MM.1S (cell line): ENCODE measurements around the gene CHRNA10.

Source experiments
- DNase-seq: peaks from one replicate; pipeline ENCODE4 v3.0.0-alpha.2; 2015
- H2AFZ ChIP-seq: fragments of 300-600 bp; sonication (generic); 2 replicates; pipeline ENCODE4 v1.6.0; 2016; ENCODE audit warnings: antibody characterized with exemption, low read length
- H3F3A ChIP-seq: fragments of 300-600 bp; sonication (generic); 2 replicates; pipeline ENCODE4 v1.6.1; 2016; ENCODE audit warnings: mild to moderate bottlenecking, antibody characterized with exemption, low read length, moderate library complexity, mixed read lengths; ENCODE audit not compliant: insufficient read depth
- H3K27ac ChIP-seq: fragments of 300-600 bp; sonication (generic); 2 replicates; pipeline ENCODE4 v1.5.1; 2016; ENCODE audit warnings: mild to moderate bottlenecking, low read length
- H3K27me3 ChIP-seq: fragments of 300-600 bp; sonication (generic); replicated peaks from 2 replicates; pipeline ENCODE4 v1.6.0; 2016; ENCODE audit warnings: low read length; ENCODE audit not compliant: insufficient read depth
- H3K36me3 ChIP-seq: fragments of 300-600 bp; sonication (generic); replicated peaks from 2 replicates; pipeline ENCODE4 v1.6.1; 2016; ENCODE audit warnings: mild to moderate bottlenecking, low read length, mixed read lengths; ENCODE audit not compliant: insufficient read depth
- H3K4me1 ChIP-seq: fragments of 300-600 bp; sonication (generic); 2 replicates; pipeline ENCODE4 v1.6.1; 2016; ENCODE audit warnings: low read length, mixed read lengths
- H3K4me2 ChIP-seq: fragments of 300-600 bp; sonication (generic); 2 replicates; pipeline ENCODE4 v1.6.0; 2016; ENCODE audit warnings: low read depth, low read length
- H3K4me3 ChIP-seq: fragments of 300-600 bp; sonication (generic); 2 replicates; pipeline ENCODE4 v1.5.1; 2016; ENCODE audit warnings: low read length, mixed read lengths
- H3K79me2 ChIP-seq: fragments of 300-600 bp; sonication (generic); 2 replicates; pipeline ENCODE4 v1.6.1; 2016; ENCODE audit warnings: mixed run types, low read length, mixed read lengths
- H3K9ac ChIP-seq: fragments of 300-600 bp; sonication (generic); 2 replicates; pipeline ENCODE4 v1.6.1; 2016; ENCODE audit warnings: low read length, mixed read lengths
- H3K9me2 ChIP-seq: fragments of 300-600 bp; sonication (generic); replicated peaks from 2 replicates; pipeline ENCODE4 v1.6.1; 2016; ENCODE audit warnings: mild to moderate bottlenecking, low read length, mixed read lengths; ENCODE audit not compliant: insufficient read depth
- H3K9me3 ChIP-seq: fragments of 300-600 bp; sonication (generic); replicated peaks from 2 replicates; pipeline ENCODE4 v1.6.1; 2016; ENCODE audit warnings: mild to moderate bottlenecking, low read length, mixed read lengths; ENCODE audit not compliant: insufficient read depth
- H4K20me1 ChIP-seq: fragments of 300-600 bp; sonication (generic); 2 replicates; pipeline ENCODE4 v1.6.1; 2016; ENCODE audit warnings: mild to moderate bottlenecking, low read length, moderate library complexity, mixed read lengths; ENCODE audit not compliant: insufficient read depth
- CTCF ChIP-seq: fragments of 300-600 bp; sonication (generic); IDR thresholded peaks from 2 replicates; pipeline ENCODE4 v1.5.1; 2016; ENCODE audit warnings: antibody characterized with exemption, low read length, mixed read lengths
- EZH2 ChIP-seq: fragments of 300-600 bp; sonication (generic); optimal IDR thresholded peaks from 2 replicates; pipeline ENCODE3; 2017; ENCODE audit warnings: low read depth, mild to moderate bottlenecking, antibody characterized with exemption, low read length, mixed read lengths
- EZH2phosphoT487 ChIP-seq: fragments of 300-600 bp; sonication (generic); IDR thresholded peaks from 2 replicates; pipeline ENCODE4 v1.6.1; 2018; ENCODE audit warnings: antibody characterized with exemption, low read length

CHRNA10 gene, protein sequence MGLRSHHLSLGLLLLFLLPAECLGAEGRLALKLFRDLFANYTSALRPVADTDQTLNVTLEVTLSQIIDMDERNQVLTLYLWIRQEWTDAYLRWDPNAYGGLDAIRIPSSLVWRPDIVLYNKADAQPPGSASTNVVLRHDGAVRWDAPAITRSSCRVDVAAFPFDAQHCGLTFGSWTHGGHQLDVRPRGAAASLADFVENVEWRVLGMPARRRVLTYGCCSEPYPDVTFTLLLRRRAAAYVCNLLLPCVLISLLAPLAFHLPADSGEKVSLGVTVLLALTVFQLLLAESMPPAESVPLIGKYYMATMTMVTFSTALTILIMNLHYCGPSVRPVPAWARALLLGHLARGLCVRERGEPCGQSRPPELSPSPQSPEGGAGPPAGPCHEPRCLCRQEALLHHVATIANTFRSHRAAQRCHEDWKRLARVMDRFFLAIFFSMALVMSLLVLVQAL

DNA sequence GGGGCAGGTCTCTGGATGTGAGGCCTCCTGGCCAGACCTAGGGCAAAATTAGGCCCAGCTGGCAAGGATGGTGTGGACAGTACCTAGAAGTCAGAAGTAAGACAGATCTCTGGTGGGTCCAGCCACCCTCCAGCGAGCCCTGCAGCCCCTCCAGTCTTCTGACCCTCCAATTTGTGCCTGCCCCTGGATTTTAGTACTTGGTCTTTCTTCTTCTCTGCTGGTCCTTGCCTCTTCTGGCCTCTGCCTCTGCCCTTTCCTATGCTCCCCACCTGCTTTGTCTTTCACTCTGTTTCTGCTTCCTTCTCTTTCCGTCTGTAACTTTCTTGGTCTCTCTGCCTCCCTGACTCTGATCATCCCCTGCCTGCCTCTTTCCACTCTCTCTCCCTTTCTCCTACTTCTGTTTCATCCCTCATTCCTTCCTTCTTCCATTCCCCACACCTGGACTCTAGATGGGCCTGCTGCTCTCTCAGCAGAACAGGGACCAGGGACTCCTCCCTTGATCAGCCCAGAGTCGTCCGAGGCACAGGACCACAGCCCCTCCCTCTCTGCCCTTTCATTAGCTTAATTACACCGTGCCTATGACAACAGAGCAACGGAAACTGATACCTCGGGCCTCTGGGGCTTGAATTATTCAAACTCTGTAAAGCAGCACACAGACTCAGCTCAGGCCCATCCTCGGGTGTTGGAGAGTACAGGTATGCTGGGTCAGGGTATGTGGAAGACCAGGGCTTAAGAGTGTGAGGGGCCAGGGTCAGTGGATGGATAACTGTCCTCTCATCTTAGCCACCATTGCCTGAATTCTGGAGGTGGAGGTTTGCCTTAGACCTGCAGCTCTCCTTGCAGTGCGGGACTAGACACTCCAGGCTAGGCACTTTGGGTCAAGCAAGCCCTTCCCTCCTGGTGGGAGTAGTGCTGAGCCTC is at the start of gene CHRNA10:
TSS of gene CHRNA10 (minus strand) at position 51 of the 921 bp plus-strand sequence. CDS start 72 bp downstream, outside the sequence.
- Histone ChIP-seq H3K79me2 (no peaks in the 10 kb centered on the region), H3K9ac (no peak within 1 kb of the TSS), H3F3A (no peaks in the 10 kb centered on the region), H3K4me3 (no peak within 1 kb of the TSS), H3K27me3 (no peaks in the 10 kb centered on the region), H3K9me2 (no peaks in the 10 kb centered on the region), H3K9me3 (no peaks in the 10 kb centered on the region), H3K27ac (no peak within 1 kb of the TSS), H3K4me2 (no peak within 1 kb of the TSS), H3K4me1 (no peaks in the 10 kb centered on the region), H2AFZ (no peak within 1 kb of the TSS), H4K20me1 (no peaks in the 10 kb centered on the region), H3K36me3 (peaks cover 10% of the 10 kb centered on the region; the same call in 1 of the 2 replicates)
- TF ChIP-seq CTCF = no peak
- DNase-seq = no peak

DNA sequence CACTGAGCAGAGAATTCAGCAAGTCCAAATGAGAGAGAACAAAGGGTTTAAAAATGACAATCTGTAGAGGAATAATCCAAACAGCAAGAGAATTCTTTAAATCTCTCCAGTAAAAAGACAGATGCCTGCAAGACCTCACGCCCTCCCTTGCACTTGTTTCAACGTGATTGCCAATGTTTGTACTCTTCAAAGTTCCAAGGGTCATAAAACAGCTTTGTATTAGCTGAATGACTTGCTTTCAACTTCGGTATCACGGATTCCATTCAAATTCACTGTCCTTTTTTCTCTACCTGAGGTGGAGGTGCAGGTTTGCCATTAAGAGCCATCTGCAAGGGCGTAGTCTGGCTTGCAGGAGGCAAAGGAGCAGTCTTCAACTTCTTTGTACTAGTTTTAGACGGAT is 41.1 kb upstream of the CHRNA10 start:
- Histone ChIP-seq H3F3A (no peaks in the 10 kb centered on the region; the same call in 1 of the 2 replicates), H3K9me2 (no peaks in the 10 kb centered on the region), H3K79me2 (0 out of 2 replicates have a peak, but pooled peaks cover 7% of the 10 kb centered on the region), H3K27ac (no peak overlapping the region), H3K27me3 (no peaks in the 10 kb centered on the region), H3K4me2 (no peak overlapping the region), H3K9me3 (no peaks in the 10 kb centered on the region), H3K36me3 (peaks cover 6% of the 10 kb centered on the region; the same call in 1 of the 2 replicates), H3K9ac (no peak overlapping the region), H3K4me1 (no peaks in the 10 kb centered on the region), H3K4me3 (no peak overlapping the region), H4K20me1 (no peaks in the 10 kb centered on the region), H2AFZ (no peak overlapping the region)
- TF ChIP-seq EZH2phosphoT487 = no peak
- no peak for TF ChIP-seq EZH2
- no peak for TF ChIP-seq CTCF
- DNase-seq = no peak

GRCh38 chr11:3710485-3711259 is 39.5 kb upstream of the CHRNA10 start:
- Histone ChIP-seq H3F3A (no peaks in the 10 kb centered on the region; the same call in 1 of the 2 replicates), H3K27ac (no peak overlapping the region), H3K9me2 (no peaks in the 10 kb centered on the region), H3K9ac (no peak overlapping the region), H3K27me3 (no peaks in the 10 kb centered on the region), H3K9me3 (no peaks in the 10 kb centered on the region), H3K4me1 (no peaks in the 10 kb centered on the region), H3K4me2 (no peak overlapping the region), H2AFZ (no peak overlapping the region), H3K79me2 (0 out of 2 replicates have a peak, but pooled peaks cover 7% of the 10 kb centered on the region), H3K4me3 (no peak overlapping the region), H3K36me3 (peaks cover 6% of the 10 kb centered on the region), H4K20me1 (no peaks in the 10 kb centered on the region)
- DNase-seq = no peak
- TF ChIP-seq EZH2phosphoT487 (no peak), CTCF (no peak), EZH2 (no peak)
